GM18909 (cell line): ENCODE results near the gene NAT9.

Source experiments
- ATAC-seq: cut with Tn5 transposase; IDR thresholded peaks from one replicate; pipeline ENCODE4 v1.9.1; 2021; ENCODE audit warnings: mild to moderate bottlenecking; ENCODE audit not compliant: unreplicated experiment, poor library complexity

NAT9 gene

GRCh38 chr17:74806334-74806733 is 30.2 kb upstream of the NAT9 start:
- no peak for ATAC-seq

- no peak for ATAC-seq
Observed at GRCh38 chr17:74805591-74805991, 29.4 kb upstream of the NAT9 start.

- ATAC-seq, result no peak
Observed at GRCh38 chr17:74804683-74805082, 28.5 kb upstream of the NAT9 start.

DNA sequence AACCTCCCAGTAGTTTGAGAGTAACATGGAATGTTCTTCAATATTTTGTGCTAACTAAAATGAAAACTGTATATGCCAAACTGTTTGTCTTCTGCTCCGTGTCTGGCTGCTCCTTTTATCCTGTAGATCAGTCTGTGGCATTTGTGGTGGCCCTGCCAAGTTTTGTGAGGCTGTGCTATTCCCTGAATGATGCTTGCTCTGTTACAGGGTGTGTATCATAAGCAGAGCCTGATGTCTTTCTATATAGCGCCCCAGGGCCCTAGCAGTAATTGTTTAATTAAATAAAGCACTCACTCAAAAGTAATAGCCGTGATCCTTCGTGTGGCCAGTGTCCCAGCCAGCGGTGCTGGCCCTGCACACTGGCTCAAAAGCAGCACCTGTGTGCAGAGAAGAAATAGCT is 27.8 kb upstream of the NAT9 start:
- no peak for ATAC-seq

DNA sequence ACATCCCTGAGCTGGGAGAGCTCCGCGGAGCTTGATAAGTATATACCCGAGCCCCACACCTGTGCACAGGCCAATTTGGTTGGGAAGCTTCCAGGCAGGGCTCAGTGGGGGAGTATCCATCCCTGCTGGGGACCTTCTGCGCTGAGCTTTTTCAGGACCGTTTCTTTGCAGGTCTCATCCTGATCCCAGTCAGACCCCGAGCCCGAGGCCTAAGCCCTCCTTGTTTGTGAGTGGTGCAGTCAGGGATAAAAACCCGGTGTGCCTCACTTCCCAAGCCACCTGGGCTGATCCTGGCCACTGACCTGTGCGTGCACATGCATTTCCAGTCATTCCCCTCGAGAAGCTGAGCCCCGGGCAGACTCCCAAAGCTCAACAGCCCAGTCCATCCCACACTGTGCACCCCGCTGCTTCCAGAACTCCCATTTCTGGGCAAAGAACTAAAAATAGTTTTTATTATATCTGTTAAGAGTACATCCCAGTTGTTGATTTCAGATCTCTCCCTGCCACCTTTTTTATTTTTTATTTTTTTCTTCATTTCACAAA is 27.3 kb upstream of the NAT9 start:
- ATAC-seq, result no peak

GRCh38 chr17:74801896-74802295 is 25.8 kb upstream of the NAT9 start:
- no peak for ATAC-seq

- ATAC-seq, result no peak
Observed at GRCh38 chr17:74800531-74800930, 24.4 kb upstream of the NAT9 start.

DNA sequence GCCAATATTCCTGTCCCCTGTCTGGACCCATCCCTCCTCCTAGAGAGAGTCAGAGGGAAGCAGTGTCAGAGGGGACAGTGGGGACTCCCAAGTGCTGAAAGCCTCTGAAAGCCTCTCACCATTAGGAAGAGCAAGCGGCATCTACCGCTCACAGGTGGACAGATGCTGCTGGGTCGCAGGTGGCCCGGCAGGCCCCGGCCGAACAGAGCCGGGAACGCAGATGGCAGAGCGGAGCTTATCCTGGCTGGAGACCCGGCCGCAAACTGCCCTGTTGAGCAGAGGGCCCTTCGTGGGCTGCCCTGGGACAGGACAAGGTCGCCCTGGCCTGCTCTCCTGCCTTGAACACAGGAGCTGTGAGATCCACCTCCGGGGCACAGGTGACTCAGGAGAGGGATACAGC is 23.0 kb upstream of the NAT9 start:
- ATAC-seq, result no peak

DNA sequence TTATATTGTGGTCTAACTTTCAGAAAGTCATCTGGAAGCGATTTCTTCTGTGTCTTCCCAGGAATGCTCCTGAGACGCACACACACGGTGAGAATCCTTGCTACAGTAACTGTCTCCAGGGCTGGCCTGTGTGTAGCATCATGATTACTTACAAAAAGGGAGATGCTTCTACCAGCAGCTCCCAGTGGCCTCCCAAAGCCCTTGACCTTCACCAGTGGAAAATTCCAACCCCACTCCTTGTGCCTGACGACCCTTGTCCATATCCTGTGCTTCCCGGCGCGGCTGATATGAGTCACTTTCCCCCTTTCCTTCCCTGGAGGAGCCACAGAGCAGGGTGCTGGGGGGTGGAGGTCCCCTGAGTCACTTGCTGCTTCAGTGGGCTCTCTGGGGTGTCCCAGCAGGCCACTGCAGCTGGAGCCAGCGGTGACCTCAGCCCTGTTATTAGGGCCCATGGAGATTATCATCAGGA is 22.1 kb upstream of the NAT9 start:
- ATAC-seq, result no peak

DNA sequence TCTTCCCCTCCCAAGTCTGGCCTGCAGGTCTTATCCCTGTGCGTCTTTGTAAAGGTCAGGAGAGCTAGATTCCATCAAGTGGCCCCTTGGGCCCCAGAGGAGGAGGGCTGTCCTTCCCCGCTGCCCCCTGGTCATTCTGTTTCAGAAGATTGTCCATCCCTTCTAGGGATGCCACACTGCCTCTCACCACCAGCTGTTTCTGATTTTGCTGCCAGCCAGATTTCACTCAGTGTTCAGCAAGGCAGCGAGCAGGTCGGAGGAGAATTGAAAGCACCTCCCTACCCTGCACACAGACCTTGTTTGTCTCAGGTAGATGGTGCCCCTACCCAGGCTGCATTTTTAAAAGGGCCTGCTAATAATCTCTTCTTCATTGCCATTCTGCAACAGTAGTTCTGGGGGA is 21.7 kb upstream of the NAT9 start:
- ATAC-seq, result no peak

GRCh38 chr17:74796866-74797265 is 20.7 kb upstream of the NAT9 start:
- no peak for ATAC-seq

DNA sequence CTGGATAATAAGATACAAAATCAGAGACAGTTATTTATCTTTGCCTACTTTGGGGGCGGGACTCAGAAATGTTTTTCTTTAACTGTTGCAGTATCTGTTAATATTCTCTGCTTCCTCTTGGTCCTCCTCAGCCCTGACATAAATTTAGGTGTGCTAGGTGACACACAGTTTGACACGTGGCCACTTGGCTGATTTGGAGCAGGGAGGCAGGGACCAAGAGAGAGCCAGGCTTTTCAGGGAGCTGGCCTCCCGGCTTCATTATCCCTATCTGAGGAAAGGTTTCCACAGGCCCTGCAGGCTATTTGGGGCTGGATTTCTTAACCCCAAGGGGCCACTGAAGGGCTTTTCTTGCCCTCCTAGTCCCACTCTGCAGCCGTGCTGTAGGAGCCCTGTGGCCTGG is 20.1 kb upstream of the NAT9 start:
- no peak for ATAC-seq

GRCh38 chr17:74795327-74796020 is 19.3 kb upstream of the NAT9 start:
- no peak for ATAC-seq

DNA sequence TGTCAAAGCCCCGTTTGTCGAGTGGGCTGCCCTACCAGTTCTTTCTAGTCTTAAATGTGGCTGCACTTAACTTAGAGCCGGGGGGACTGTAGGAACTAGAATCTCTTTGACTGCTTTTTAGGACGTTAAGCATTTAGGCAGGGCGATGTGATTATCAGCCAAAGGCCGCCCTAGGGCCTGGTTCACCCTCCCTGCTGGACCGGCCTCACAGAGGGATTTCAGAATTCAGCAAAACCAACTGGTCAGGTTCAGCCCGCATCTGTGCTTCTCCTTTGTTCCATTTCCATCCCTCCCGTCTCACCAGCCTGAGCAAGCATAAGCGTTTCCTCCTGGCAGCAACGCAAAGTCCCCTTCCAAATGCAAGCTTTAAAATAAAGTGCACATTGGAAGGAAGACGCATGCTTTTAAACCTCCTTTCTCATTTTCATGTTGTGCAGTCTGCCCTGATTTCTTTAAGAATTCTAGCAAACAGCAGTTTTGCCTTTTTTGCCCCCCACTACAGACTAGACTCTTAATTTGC is 16.5 kb upstream of the NAT9 start:
- ATAC-seq, result no peak

DNA sequence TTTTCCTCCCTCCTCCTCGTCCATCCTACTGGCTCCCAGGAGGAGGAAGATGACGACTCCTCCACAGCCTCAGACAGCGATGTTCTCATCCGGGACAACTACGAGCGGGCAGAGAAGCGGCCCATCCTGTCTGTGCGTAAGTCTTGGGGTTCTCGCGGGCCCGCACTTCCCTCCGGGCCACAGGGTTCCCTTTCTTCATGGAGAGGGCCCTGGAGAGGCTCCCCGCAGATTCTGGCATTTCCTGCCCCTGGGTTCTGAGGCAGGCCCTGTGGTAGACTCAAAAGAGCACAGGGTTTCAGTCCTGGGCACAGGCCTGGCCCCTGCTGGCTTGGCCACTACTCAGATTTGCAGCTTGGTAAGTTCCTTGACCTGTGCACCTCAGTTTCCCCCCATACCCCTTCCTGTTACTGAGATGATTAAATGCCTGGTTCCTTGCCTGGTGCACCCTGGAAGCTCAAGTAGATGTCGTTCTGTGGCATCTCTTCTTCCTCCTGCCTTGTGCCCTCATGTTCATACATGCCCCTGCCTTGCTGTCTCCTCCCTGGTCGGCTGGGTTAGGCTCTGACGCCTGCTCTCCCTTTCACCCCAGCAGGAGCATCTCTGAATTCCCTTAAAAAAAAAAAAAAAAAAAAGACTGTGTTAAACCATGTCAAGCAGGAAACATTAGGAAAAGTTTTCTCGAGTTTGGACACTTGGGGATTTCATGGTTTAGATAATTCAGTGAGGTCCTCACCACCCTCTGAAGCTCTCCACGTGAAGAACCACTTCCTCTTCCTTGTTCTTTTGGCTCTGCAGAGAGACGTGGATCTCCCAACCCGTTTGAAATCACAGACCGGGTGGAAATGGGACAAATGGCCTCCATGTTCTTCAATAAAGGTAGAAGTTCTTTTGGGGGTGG is 14.3 kb upstream of the NAT9 start:
- no peak for ATAC-seq

DNA sequence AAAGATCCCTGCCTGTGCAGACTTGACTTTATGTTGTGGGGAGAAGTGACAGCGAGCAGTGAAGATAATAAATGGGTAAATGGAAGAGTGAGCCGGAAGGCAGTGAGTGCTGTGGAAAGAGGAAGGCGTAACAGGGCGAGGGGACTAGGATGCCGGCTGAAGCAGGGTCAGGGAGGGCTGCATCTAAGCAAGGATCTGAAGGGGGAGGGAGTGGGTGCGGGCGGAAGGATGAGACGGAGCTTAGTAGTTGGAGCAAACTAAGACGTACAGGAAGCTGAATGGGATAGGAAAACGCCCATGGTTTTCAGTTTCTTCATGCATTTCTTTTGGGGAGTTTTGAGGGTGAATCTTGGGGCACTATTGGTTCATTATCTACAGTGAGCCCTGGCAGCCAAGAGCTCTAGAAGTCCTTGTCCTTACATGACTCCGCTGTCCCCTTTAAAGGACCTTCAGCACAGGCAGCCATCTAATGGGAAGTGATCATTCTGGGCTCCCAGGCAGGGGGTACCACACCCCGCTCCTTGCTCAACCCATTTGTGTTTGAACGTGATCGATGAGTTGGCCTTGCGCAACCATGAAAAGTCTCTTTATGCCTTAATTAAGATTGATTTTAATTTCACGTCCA is 10.4 kb upstream of the NAT9 start:
- no peak for ATAC-seq

- no peak for ATAC-seq
Observed at GRCh38 chr17:74785981-74786360, 9.8 kb upstream of the NAT9 start.

DNA sequence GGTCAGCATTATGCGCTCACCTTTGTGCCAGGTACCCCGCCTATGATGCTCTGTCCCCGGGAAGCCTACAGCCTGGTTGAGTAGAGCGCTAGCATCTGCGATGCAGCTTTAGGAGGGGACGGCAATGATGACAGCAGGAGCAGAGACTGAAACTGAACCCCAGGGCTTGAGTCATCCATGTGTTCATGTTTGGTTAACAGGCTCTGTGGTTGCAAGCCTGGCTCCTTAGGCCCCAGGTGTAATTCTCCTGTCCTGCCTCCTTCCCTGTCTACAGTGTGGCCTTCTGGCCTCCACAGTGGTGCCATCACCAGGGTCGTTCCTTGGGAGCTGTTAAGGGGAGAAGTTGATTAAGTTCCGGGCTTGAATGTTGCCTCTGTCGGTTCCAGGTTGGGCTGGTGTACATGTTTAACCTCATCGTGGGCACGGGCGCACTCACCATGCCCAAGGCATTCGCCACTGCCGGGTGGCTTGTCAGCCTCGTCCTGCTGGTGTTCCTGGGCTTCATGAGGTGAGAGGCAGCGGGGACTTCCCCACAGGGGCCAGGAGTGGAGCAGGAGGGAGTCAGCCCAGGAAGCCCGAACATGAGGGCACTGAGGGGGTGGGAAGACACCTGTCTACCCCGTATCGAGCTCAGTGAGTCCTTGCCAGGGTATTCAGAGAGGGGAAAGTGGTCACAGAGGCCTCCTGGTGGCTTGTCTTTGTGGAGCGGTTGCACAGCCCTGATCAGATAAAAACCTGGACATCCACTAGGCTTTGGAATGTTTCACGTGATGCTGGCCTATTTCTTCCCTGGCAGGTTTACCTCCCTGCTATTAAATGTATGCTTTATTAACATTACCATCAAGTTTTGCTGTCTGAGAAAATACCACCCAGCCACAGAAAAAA is 9.2 kb upstream of the NAT9 start:
- no peak for ATAC-seq

GRCh38 chr17:74784125-74784810 is 8.1 kb upstream of the NAT9 start:
- ATAC-seq, result no peak
